PC-9 (cell line): ENCODE results near the gene ROR2.

ENCODE experiments used
- EZH2 ChIP-seq: fragments of 200-600 bp; sonication (generic); IDR thresholded peaks from 2 replicates; pipeline ENCODE4 v1.8.0; 2017; ENCODE audit warnings: antibody characterized with exemption, low read depth
- TF ChIP-seq, protein P1 (sequence below): fragments of 200-600 bp; sonication (generic); conservative IDR thresholded peaks from 2 replicates; pipeline ENCODE4 v1.6.1; 2017; ENCODE audit warnings: mixed run types, antibody characterized with exemption, mild to moderate bottlenecking, moderate library complexity

- TF ChIP-seq, protein P1, sequence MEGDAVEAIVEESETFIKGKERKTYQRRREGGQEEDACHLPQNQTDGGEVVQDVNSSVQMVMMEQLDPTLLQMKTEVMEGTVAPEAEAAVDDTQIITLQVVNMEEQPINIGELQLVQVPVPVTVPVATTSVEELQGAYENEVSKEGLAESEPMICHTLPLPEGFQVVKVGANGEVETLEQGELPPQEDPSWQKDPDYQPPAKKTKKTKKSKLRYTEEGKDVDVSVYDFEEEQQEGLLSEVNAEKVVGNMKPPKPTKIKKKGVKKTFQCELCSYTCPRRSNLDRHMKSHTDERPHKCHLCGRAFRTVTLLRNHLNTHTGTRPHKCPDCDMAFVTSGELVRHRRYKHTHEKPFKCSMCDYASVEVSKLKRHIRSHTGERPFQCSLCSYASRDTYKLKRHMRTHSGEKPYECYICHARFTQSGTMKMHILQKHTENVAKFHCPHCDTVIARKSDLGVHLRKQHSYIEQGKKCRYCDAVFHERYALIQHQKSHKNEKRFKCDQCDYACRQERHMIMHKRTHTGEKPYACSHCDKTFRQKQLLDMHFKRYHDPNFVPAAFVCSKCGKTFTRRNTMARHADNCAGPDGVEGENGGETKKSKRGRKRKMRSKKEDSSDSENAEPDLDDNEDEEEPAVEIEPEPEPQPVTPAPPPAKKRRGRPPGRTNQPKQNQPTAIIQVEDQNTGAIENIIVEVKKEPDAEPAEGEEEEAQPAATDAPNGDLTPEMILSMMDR = peak; percentile 84
- no peak for TF ChIP-seq EZH2
Measured at GRCh38 chr9:91727316-91727861, 222.6 kb downstream of the ROR2 start.
